HEK293 (cell line): ENCODE data around the gene APOL4.

ENCODE experiments used
- CTCF ChIA-PET: fragments of 350-600 bp; formaldehyde crosslinking; extraction: SDS; loops from one replicate; lab custom pipeline; 2021; ENCODE audit warnings: antibody characterized with exemption; lab: Yijun Ruan, JAX
- POLR2A ChIA-PET: fragments of 300-600 bp; formaldehyde crosslinking; extraction: SDS; loops from one replicate; lab custom pipeline; 2020; ENCODE audit warnings: antibody characterized with exemption, inconsistent platforms; lab: Yijun Ruan, JAX
- H3K27ac ChIP-seq: fragments of 200-500 bp; sonication (Bioruptor generic); 2 replicates; pipeline ENCODE4 v1.5.1; 2014; ENCODE audit warnings: low read depth, low read length, control low read depth, inconsistent platforms; ENCODE audit errors: extremely low read depth
- H3K36me3 ChIP-seq, 2 experiments: fragments of 200-500 bp in 1 of 2; sonication (Bioruptor generic) in 1 of 2; 1 replicate in 1 of 2; 2 replicates in 1 of 2; pipeline ENCODE4 v1.5.1; 2014 to 2017; ENCODE audit warnings: inconsistent platforms in 2 of 2, low read length in 2 of 2; ENCODE audit not compliant: control insufficient read depth in 2 of 2, insufficient read depth in 1 of 2
- H3K4me1 ChIP-seq: fragments of 200-500 bp; sonication (Bioruptor generic); 2 replicates; pipeline ENCODE4 v1.5.1; 2014; ENCODE audit warnings: mild to moderate bottlenecking, low read length, inconsistent platforms; ENCODE audit not compliant: control insufficient read depth, insufficient read depth
- H3K4me3 ChIP-seq: 2 replicates; pipeline ENCODE4 v1.5.1; 2011; ENCODE audit warnings: low read depth, mild to moderate bottlenecking, control low read depth, low read length, moderate library complexity
- H3K9me3 ChIP-seq: fragments of 200-500 bp; sonication (Bioruptor generic); 2 replicates; pipeline ENCODE4 v1.5.1; 2014; ENCODE audit warnings: low read depth, low read length, inconsistent platforms; ENCODE audit not compliant: control insufficient read depth, insufficient read depth
- AEBP2 ChIP-seq: fragments of 450-650 bp; formaldehyde crosslinking; IDR thresholded peaks from 2 replicates; pipeline ENCODE4 v1.5.1; 2016; ENCODE audit warnings: missing biosample characterization, missing genetic modification characterization, borderline replicate concordance
- EGR2 ChIP-seq: fragments of 450-650 bp; formaldehyde crosslinking; IDR thresholded peaks from 2 replicates; pipeline ENCODE4 v1.5.1; 2016; ENCODE audit warnings: low read depth, missing biosample characterization, missing genetic modification characterization
- FEZF1 ChIP-seq: fragments of 450-650 bp; formaldehyde crosslinking; IDR thresholded peaks from 2 replicates; pipeline ENCODE4 v1.5.1; 2016; ENCODE audit warnings: missing biosample characterization, missing genetic modification characterization
- GLIS1 ChIP-seq: fragments of 450-650 bp; formaldehyde crosslinking; IDR thresholded peaks from 2 replicates; pipeline ENCODE4 v1.5.1; 2016; ENCODE audit warnings: missing biosample characterization, missing genetic modification characterization
- IKZF3 ChIP-seq: fragments of 450-650 bp; IDR thresholded peaks from 2 replicates; pipeline ENCODE4 v1.5.0; 2018; ENCODE audit warnings: missing biosample characterization, mild to moderate bottlenecking, missing genetic modification characterization, moderate library complexity
- KLF16 ChIP-seq: fragments of 450-650 bp; formaldehyde crosslinking; IDR thresholded peaks from 2 replicates; pipeline ENCODE4 v1.5.1; 2017; ENCODE audit warnings: missing biosample characterization, missing genetic modification characterization
- SALL2 ChIP-seq: fragments of 450-650 bp; formaldehyde crosslinking; IDR thresholded peaks from 2 replicates; pipeline ENCODE4 v1.5.0; 2017; ENCODE audit warnings: missing biosample characterization, mild to moderate bottlenecking, missing genetic modification characterization, borderline replicate concordance
- SP7 ChIP-seq: fragments of 450-650 bp; formaldehyde crosslinking; IDR thresholded peaks from 2 replicates; pipeline ENCODE4 v1.5.1; 2016; ENCODE audit warnings: missing biosample characterization, missing genetic modification characterization
- TRIM28 ChIP-seq: IDR thresholded peaks from 2 replicates; pipeline ENCODE4 v1.6.1; 2011; ENCODE audit warnings: low read length, control low read depth, borderline replicate concordance
- ZBTB17 ChIP-seq: fragments of 450-650 bp; formaldehyde crosslinking; IDR thresholded peaks from 2 replicates; pipeline ENCODE4 v1.5.1; 2016; ENCODE audit warnings: missing biosample characterization, missing genetic modification characterization
- ZIC2 ChIP-seq: fragments of 450-650 bp; formaldehyde crosslinking; IDR thresholded peaks from 2 replicates; pipeline ENCODE4 v1.5.1; 2016; ENCODE audit warnings: missing biosample characterization, missing genetic modification characterization
- ZNF121 ChIP-seq: fragments of 450-650 bp; formaldehyde crosslinking; IDR thresholded peaks from 2 replicates; pipeline ENCODE4 v1.5.1; 2016; ENCODE audit warnings: missing biosample characterization, missing genetic modification characterization
- ZNF140 ChIP-seq: fragments of 450-650 bp; formaldehyde crosslinking; IDR thresholded peaks from 2 replicates; pipeline ENCODE4 v1.5.1; 2016; ENCODE audit warnings: missing biosample characterization, missing genetic modification characterization
- ZNF16 ChIP-seq: fragments of 450-650 bp; formaldehyde crosslinking; IDR thresholded peaks from 2 replicates; pipeline ENCODE4 v1.5.1; 2016; ENCODE audit warnings: low read depth, missing biosample characterization, missing genetic modification characterization
- ZNF175 ChIP-seq: fragments of 450-650 bp; formaldehyde crosslinking; IDR thresholded peaks from 2 replicates; pipeline ENCODE4 v1.5.1; 2016; ENCODE audit warnings: missing biosample characterization, missing genetic modification characterization
- ZNF184 ChIP-seq: fragments of 450-650 bp; IDR thresholded peaks from 2 replicates; pipeline ENCODE4 v1.5.1; 2018; ENCODE audit warnings: missing biosample characterization, mild to moderate bottlenecking, missing genetic modification characterization
- ZNF274 ChIP-seq, 2 experiments: fragments of 200-500 bp in 1 of 2; fragments of 450-650 bp in 1 of 2; sonication (Bioruptor generic) in 1 of 2; formaldehyde crosslinking in 1 of 2; IDR thresholded peaks; 2 replicates each; pipeline versions ENCODE4 v1.5.1 to v1.6.1; 2014 to 2016; ENCODE audit warnings: borderline replicate concordance in 1 of 2, inconsistent platforms in 1 of 2, low read length in 1 of 2, missing biosample characterization in 1 of 2, missing genetic modification characterization in 1 of 2
- ZNF433 ChIP-seq: fragments of 450-650 bp; formaldehyde crosslinking; IDR thresholded peaks from 2 replicates; pipeline ENCODE4 v1.5.1; 2016; ENCODE audit warnings: missing biosample characterization, missing genetic modification characterization, low read depth
- ZNF449 ChIP-seq: fragments of 450-650 bp; formaldehyde crosslinking; IDR thresholded peaks from 2 replicates; pipeline ENCODE4 v1.5.1; 2017; ENCODE audit warnings: missing biosample characterization, mild to moderate bottlenecking, missing genetic modification characterization, moderate library complexity
- ZNF561 ChIP-seq: fragments of 450-650 bp; IDR thresholded peaks from 2 replicates; pipeline ENCODE4 v1.5.1; 2018; ENCODE audit warnings: missing biosample characterization, missing genetic modification characterization, borderline replicate concordance
- ZNF596 ChIP-seq: fragments of 450-650 bp; IDR thresholded peaks from 2 replicates; pipeline ENCODE4 v1.5.0; 2018; ENCODE audit warnings: missing biosample characterization, mild to moderate bottlenecking, missing genetic modification characterization, moderate library complexity
- ZNF677 ChIP-seq: fragments of 450-650 bp; IDR thresholded peaks from 2 replicates; pipeline ENCODE4 v1.5.0; 2018; ENCODE audit warnings: missing biosample characterization, mild to moderate bottlenecking, missing genetic modification characterization, moderate library complexity
- ZNF747 ChIP-seq: fragments of 450-650 bp; formaldehyde crosslinking; IDR thresholded peaks from 2 replicates; pipeline ENCODE4 v1.5.1; 2016; ENCODE audit warnings: missing biosample characterization, missing genetic modification characterization
- ZSCAN5A ChIP-seq: fragments of 450-650 bp; formaldehyde crosslinking; IDR thresholded peaks from 2 replicates; pipeline ENCODE4 v1.5.1; 2016; ENCODE audit warnings: missing biosample characterization, missing genetic modification characterization

The APOL4 gene

GRCh38 chr22:36185828-36186624 is 15.6 kb downstream of the APOL4 start:
- no peak overlapping the region for H3K4me3 ChIP-seq
- no peaks in the 10 kb centered on the region for H3K36me3 ChIP-seq
- ChIA-PET CTCF (interaction anchor here (0.6 to 1.8 kb wide), 9 partner anchors 9 to 1032 kb away, joined by 3 to 15 read pairs (median 3); no protein-coding TSS in a partner anchor), POLR2A (no interaction called here)
- no peak overlapping the region for H3K27ac ChIP-seq
- H3K9me3 ChIP-seq, result no peaks in the 10 kb centered on the region
- no peak for TF ChIP-seq TRIM28
- TF ChIP-seq ZNF184 (tag by site-specific recombination), result no peak
- no peak for TF ChIP-seq AEBP2
- no peak for TF ChIP-seq ZNF596 (tag by site-specific recombination)
- no peak for TF ChIP-seq ZSCAN5A (tag by site-specific recombination)
- no peak for TF ChIP-seq ZNF433
- TF ChIP-seq FEZF1 (tag by site-specific recombination), result no peak
- TF ChIP-seq ZNF121 (tag by site-specific recombination), result no peak
- no peaks in the 10 kb centered on the region for H3K4me1 ChIP-seq

GRCh38 chr22:36184433-36185025 is 17.1 kb downstream of the APOL4 start:
- Histone ChIP-seq H3K9me3 (no peaks in the 10 kb centered on the region), H3K4me3 (no peak overlapping the region), H3K4me1 (no peaks in the 10 kb centered on the region), H3K27ac (no peak overlapping the region), H3K36me3 (no peaks in the 10 kb centered on the region)
- ChIA-PET POLR2A (no interaction called here), CTCF (interaction anchor here (0.6 to 8.0 kb wide), 5 partner anchors 10 to 92 kb away, joined by 3 to 60 read pairs (median 3); no protein-coding TSS in a partner anchor)
- TF ChIP-seq ZIC2 (tag by site-specific recombination) (0 out of 2 replicates have a peak, but pooled peaks have one; percentile 9), ZNF596 (tag by site-specific recombination) (no peak), EGR2 (tag by site-specific recombination) (0 out of 2 replicates have a peak, but pooled peaks have one; percentile 11), ZNF175 (tag by site-specific recombination) (no peak)

- Histone ChIP-seq H3K4me3 (no peak overlapping the region), H3K4me1 (no peaks in the 10 kb centered on the region), H3K9me3 (no peaks in the 10 kb centered on the region), H3K27ac (no peak overlapping the region), H3K36me3 (no peaks in the 10 kb centered on the region)
- CTCF ChIA-PET, result interaction anchor here (0.6 to 8.0 kb wide), 5 partner anchors 9 to 133 kb away, joined by 3 to 63 read pairs (median 5); no protein-coding TSS in a partner anchor
- POLR2A ChIA-PET, result no interaction called here
- no peak for TF ChIP-seq SALL2
- TF ChIP-seq ZNF140, result no peak
- TF ChIP-seq ZNF16, result no peak
- TF ChIP-seq ZNF561 (tag by site-specific recombination), result no peak
- no peak for TF ChIP-seq ZNF677
- TF ChIP-seq GLIS1 (tag by site-specific recombination), result no peak
- TF ChIP-seq SP7 (tag by site-specific recombination), result no peak
- TF ChIP-seq ZNF449 (tag by site-specific recombination), result no peak
- TF ChIP-seq ZNF747 (tag by site-specific recombination), result no peak
- no peak for TF ChIP-seq KLF16 (tag by site-specific recombination)
- no peak for TF ChIP-seq FEZF1 (tag by site-specific recombination)
- no peak for TF ChIP-seq ZNF121 (tag by site-specific recombination)
- no peak for TF ChIP-seq ZBTB17 (tag by site-specific recombination)
- no peak for TF ChIP-seq IKZF3 (tag by site-specific recombination)
- TF ChIP-seq ZNF274 (IDR thresholded peaks at IDR 0.05; ENCODE audit: low read length), result no peak
- no peak for TF ChIP-seq ZNF274 (tag by site-specific recombination; IDR thresholded peaks at IDR 0.05; ENCODE audit: borderline replicate concordance)
These were observed 18.2 kb downstream of the APOL4 start for GRCh38 chr22:36183446-36183845.
